Stimulated activated CD8-positive, alpha-beta memory T cell treated with anti-CD3 and anti-CD28 coated beads, Interleukin-7, amount 100 ng/mL, for 4 hours (primary cell): ENCODE results near the gene MCF2.
"Not testable (repeated sequence)": the region's sequence is repeated elsewhere in the genome, so short reads cannot be mapped to it uniquely, and the experiment has no call there.

Source experiments
- DNase-seq, 2 donors: peaks; one replicate each; pipeline ENCODE4 v3.0.0-alpha.2; 2020; ENCODE audit warnings: low read depth in 2 of 2

MCF2 gene, protein sequence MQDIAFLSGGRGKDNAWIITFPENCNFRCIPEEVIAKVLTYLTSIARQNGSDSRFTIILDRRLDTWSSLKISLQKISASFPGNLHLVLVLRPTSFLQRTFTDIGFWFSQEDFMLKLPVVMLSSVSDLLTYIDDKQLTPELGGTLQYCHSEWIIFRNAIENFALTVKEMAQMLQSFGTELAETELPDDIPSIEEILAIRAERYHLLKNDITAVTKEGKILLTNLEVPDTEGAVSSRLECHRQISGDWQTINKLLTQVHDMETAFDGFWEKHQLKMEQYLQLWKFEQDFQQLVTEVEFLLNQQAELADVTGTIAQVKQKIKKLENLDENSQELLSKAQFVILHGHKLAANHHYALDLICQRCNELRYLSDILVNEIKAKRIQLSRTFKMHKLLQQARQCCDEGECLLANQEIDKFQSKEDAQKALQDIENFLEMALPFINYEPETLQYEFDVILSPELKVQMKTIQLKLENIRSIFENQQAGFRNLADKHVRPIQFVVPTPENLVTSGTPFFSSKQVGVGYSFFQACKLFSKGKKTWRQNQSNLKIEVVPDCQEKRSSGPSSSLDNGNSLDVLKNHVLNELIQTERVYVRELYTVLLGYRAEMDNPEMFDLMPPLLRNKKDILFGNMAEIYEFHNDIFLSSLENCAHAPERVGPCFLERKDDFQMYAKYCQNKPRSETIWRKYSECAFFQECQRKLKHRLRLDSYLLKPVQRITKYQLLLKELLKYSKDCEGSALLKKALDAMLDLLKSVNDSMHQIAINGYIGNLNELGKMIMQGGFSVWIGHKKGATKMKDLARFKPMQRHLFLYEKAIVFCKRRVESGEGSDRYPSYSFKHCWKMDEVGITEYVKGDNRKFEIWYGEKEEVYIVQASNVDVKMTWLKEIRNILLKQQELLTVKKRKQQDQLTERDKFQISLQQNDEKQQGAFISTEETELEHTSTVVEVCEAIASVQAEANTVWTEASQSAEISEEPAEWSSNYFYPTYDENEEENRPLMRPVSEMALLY

DNA sequence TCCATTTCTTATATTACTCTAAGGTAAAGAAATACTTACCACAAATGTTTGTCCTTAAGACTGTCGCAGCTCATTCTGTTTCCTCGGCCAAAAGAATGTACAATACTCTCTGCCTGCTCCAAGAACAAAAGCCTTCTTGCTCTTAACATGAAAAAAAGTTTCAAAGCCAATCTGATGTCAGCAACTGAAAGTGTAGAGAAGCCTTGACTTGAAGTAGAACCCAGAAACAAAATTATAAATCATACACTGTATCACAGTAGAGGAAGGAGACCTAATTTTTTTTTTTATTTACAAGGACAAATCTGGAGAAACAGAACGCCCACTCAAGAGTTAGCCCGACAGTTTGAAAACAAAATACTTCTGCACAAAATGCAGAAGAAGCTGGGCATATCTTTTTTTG lies at the start of gene MCF2:
Gene MCF2 (minus strand): TSS at position 101 of the 400 bp plus-strand sequence. CDS start 56,423 bp downstream, outside the sequence.
- DNase-seq, result no peak

DNA sequence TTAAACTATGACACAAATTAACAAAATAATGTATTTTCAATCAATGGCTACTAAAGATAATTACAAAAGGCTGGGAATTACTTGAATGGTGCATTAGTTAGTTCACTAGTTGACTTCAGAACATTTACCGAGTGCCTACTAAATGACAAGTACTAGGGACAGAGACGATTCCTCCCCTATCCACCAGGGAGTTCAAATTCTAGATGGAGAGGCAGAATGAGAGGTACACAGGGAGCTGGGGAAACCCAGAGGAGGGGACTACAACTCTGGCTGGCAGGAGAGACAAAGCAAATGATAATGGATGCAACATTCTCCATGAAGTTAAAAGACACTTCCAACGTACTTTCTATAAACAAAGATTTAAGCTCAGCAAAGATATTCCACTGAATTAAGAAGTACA lies 43.1 kb upstream of the MCF2 start:
- DNase-seq, result no peak

DNA sequence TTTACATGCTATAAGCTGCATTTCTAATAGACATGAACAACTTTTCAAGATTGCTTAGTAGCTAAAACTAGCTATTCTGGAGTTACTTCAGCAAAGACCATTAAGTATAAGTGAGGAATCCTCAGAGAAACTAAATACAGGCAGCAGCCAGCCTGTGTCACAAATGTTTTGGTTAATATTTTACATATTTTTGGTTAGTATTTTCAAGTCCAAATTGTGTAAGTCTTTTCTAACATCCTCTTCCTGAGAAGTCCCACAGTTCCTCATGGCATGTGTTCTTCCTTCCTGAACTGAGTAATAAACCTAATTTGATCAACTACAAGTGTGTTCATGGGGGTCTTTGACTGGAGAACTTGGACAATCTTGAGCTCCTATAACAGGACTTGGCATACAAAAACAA lies 42.4 kb upstream of the MCF2 start:
- no peak for DNase-seq

DNA sequence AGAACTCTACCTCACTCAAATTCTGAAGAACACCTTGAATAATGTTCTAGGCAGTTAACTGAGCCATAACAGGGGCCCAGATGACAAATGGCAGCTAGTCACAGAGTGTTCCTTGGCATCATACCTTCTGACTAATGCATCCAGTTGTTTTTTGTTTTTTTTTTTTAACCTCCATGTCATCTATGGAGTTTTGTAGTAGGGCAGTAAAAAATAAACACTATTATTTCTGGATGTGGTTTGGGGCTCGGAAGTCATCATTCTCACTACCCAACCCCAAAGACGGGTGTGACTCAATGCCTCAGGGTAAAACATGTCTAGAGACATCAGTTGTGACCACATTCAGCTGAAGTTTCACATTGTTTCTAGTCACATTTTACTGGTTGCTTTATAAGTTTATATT lies 31.2 kb upstream of the MCF2 start:
- peak in 1 of 2 donors; percentile 15 for DNase-seq

DNA sequence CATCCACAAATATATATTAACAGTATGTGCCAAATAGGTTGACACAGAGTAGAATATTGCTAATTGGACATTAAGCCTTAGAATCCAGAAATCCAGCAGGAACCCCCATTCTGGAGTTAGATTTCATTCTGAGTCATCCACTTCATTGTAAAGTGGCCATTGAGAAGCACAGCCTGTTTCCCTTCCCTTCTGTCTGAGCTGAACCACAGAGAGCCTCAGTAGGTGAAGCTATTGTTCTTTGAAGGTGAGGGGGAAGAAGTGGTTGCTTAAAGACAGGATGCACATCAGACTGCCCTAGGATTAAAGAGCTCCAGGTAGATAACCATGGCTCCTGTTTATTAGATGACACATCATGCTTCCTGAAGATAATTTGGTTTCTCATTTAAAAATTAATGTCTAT lies 30.6 kb upstream of the MCF2 start:
- no peak for DNase-seq

DNA sequence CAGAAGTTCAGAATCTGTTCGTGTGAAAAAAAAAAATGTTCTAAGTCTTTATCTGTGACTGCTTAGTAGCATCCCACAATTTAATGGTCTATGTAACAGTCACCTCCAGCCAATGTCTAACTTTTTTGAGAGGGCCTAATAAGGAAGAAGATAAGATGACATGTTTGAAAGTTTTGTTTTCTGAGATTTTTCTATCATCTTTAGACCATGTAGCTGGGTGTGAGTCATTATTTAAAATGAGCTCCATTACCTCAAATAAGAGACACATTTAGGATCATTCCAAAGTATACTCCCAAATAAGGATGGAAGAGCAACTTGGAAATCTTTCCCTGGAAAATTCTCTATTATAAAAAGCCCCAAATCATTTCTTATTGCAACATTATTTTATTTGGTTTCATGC lies 28.2 kb upstream of the MCF2 start:
- no peak for DNase-seq

DNA sequence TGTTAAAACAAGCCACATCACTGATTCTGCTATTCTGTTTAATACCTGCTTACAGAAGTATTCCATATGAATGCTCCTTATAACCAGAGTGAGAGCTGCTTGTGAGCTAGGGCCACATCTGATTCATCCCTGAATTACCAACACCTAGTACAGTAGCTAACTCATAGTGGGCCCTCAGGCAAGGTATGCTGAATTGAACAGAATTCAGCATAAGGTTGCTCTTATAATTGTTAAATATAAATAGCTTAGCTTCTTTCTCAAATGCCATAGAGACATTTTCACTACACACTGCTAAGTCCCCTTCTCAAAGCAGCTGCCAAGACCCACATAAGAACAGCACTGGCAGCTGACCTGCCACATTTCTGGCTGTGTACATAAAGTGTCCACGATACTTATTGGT lies 27.0 kb upstream of the MCF2 start:
- DNase-seq, result no peak

DNA sequence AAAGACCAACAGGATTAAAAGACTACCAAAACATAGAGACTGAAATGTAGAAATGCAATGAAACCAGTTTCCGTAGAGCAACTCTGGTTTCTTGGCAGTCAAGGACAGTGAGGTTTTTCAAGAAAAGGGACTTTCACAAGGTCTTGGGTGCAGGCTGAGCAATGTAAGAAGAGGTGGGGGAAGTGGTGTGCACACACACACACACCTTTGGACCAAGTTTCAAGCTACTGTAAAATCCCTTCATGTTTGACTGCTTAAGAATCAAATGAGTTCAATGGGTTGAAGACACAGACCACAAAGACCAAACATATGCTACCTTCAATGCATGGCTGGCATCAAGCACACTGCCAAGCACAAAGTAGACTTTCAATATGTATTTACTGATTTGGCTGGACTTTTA lies 17.8 kb upstream of the MCF2 start:
- DNase-seq, result no peak

DNA sequence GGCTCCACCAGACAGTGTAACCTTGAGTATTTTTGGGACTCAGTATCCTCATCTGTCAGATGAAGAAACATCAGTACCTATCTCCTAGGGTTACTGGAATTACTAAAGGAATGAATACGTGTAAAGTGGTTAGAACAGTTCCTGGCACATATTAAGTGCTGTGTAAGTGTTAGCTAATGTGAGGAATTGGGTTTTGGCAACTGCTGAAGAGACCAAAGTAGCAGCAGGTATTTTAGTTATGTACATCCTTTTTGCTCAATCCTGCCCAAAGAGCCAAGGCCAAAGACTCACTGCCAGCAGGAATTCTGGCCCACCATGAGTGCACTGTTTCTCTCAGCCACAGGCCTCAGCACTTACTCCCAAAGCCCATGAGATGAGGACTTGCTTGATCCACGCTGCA lies 16.7 kb upstream of the MCF2 start:
- no peak for DNase-seq

DNA sequence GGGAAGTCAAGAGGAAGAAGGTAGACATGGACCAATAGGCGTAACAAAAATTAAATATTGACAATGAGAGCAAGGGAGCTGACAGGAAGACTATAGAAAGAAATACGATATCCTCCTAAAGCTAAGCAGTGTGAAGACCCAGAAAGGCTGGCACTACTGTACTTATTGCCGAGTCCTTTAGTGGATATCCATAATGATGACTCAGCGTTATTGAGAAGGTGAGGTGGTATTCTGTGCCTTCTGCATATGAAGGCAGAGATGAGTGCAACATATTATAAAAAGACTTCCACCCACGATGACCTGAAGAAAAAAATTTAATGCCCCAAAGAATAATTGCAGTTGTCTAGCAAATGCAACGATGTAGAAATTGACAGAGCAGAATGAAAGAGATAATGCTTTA lies 13.0 kb upstream of the MCF2 start:
- DNase-seq, result no peak

DNA sequence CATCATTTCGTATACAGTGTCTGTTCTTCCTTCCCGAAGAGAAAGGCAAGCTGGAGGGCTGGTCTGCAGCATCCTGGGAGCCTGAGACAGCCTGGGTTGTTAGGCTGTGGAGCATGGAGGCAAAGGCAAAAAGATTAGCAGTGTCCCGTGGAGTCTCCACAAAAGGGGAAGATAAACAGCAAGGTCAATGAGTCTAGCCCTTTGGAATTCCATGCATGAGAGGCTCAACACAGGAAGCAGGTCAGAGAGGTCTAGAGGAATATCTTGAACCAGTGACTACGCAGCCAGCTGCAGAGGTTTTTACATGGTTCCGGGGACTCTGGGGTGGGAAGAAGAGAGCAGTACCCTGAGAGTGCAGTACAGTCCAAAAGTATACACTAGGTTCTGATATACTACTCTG lies 12.2 kb upstream of the MCF2 start:
- no peak for DNase-seq

DNA sequence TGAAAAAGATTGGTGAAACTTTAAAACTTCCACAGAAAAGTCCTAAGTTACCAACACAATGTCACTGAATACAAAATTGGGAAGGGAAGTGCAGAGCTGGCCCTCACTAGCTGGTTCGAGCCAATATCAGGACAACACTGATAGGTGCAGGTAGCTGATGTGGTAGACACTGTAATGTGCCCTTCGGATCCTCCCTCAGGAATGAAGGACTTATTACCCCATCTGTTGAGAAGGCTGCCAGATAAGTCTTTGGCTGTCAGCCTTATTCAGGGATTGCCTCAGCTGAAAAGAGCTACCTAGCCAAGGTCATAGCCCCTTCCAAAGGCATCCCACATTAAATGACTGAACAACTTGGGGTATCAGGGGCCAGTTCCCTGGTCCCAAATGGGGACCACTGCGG lies 5.3 kb downstream of the MCF2 start:
- DNase-seq, result no peak

DNA sequence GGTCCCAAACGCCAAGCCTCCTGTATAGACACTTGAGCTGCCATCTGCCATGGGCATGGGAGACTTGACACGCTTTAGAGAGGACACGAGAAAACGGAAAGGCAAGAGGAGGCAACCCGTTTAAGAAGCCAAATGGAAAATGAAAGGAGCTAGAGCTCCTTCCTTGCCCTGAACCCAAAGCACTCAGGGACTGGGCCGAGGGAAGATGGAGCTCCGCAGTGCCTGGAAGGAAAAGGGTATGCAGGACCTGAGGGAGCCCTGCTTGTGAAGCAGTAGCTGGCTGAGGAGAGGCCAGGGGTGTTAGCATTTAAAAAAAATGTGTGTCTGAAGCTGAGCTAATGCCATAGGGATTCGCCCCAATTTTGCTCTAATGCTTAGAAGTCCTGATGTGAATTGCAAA lies 15.1 kb downstream of the MCF2 start:
- no peak for DNase-seq

DNA sequence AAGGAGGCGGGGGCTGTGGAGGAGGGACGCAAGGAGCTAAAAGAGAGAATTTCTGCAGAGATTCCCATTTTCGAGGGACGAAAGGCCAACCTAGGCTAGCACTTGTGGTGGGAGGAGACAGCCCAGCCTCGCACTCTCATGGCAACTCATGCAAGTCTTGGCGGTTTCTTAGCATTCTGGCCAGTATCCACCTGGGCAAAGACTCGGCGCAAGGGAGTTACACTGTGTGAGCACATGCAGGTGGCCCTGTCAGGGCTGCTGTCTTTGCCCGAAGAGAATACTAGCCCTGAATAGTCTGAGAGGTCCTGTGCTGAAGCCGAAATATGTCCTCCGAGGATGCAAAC lies 15.5 kb downstream of the MCF2 start:
- no peak for DNase-seq

DNA sequence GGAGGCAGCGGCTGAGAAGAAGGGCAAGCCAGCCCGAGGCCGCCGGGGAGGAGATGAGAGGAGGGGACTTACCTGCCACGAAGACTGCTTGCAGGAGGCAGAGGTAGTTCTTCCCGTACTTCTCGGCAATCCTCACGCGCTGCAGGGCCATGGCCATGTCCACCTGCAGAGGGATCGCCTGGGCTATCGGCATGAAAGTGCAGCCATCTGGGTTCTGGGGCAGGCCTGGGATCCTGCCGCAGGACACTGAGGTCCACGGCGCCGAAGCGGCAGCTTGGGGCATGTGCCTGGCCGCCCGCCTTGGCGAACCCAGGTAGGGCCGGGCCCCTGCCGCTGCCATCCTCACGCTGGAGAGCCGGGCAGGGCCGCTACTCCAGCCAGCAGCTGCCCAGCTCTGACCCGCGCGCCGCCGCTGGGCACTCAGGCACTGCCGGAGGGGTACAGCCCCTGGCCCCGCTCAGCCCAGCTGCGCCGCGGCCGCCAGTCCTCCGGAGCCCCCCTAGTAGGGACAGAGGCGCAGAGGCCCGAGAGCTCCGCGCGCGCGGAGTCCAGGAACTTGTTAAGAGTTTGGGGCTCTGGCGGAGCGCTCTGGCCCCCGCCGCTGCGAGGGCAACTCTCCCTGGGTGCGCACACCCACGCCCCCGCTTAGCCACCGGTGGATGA lies 16.0 kb downstream of the MCF2 start:
- DNase-seq, result no peak

DNA sequence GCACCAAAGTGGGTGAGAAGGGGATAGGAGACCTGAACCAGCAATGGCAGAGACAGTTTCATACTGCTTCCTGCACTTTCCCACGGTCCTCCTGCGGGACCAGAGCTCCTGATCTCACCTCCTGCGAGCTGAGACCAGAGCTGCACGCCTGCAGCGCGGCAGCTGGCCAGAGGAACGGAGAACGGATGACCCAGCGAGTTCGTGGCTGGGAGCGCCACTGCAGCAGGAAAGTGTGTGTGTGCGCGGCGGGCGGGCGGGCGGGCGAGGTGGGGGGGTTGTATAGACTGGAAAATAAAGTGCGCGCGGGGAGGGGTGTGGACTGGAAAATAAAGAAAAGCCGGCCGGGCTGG lies 16.5 kb downstream of the MCF2 start:
- no peak for DNase-seq

DNA sequence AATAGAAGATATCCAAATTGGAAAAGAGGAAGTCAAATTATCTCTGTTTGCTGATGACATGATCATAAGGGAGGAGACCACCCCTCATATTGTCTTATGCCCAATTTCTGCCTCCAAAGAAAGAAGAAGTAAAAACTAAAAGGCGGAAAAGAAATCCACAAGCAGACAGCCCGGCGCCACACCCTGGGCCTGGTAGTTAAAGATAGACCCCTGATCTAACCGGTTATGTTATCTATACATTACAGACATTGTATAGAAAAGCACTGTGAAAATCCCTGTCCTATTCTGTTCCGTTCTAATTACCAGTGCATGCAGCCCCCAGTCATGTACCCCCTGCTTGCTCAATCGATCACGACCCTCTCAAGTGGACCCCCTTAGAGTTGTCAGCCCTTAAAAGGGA lies 22.8 kb downstream of the MCF2 start:
- DNase-seq, result not testable (repeated sequence)

DNA sequence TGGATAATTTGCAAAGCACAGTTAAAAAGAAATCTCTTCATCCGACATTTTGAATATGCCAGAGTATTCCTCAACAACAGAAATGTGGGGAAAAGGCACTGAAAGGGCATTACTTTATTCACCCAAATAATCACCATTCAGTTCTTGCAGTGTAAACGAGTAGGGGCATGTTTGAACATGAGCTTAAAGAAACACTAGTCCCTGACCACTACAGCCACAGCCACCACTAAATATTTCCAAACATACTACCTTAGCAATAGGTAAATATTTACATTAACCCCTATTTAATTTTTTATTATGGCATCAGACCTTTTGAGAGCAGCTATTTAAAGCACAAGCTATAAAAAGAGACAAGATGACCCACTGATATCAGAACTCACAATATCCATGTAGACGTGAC lies 27.6 kb downstream of the MCF2 start:
- DNase-seq, result no peak

DNA sequence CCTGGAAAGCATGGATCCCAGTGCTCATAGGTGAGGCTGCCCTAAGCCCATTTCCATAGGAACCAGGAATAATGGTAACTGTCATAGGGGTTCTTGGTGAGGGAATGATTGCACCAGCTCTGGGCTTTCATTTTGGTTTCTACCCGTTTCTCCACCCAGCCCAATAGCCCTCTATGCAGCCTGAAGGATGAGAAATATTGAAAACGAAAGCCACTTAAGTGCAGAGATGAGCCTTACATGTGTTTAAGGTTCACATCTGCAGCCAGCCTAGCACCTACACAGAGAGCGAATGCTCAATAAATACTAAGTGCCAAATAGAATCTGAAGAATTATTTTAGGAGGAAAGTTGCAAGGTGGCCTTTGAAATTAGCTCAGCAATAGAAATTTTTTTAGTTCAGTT lies 60.4 kb downstream of the MCF2 start:
- no peak for DNase-seq

DNA sequence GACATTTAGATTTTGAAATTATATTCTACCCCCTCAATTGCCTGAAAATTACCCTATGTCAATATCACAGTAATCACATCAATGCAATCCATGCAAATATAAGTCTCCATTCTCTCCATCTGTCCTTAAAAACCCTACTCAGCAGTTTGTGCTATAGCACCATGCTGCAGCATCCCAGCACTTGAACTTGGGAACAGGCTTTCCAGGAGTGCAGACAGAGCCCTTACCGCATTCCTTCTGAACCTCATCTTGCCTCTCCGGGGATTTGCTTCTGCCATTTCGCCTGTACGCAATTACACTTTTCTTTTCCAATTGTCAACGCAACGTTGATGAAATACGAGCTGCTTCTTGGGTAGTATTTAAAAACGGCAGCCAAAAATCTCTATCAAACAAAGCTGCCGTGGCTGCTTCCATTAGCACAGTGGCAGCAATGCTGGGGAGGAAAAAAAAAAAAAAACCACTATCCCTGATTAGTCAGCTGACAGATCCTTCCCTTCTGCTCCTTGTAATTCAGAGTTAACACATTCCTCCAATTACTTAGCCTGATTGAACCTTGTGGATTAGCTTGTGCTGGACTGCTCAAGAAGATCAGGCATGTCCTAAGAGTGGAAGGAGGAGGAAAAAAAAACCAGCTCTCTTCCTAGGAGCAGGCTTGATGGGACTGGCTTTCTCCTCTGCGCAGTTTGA lies 65.6 kb downstream of the MCF2 start:
- DNase-seq, result no peak

DNA sequence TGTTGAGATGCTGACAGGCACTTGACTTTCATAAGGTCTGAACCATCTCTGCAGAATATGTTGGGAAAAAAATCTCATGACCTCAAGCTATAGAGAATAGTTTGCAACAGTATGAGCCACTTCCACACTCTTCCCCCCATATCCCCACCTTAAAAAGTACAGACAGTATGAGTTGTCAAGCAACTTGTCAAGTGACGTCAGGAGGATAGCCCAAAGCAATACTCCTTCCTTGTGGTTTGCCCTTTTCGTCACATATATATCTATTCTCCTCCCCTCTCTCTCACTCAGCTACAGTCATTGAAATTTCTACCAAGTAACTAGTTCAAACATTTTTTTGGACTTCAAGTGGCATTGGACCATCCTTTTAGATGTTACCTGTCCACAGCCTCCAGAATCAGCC lies 67.7 kb downstream of the MCF2 start:
- no peak for DNase-seq

DNA sequence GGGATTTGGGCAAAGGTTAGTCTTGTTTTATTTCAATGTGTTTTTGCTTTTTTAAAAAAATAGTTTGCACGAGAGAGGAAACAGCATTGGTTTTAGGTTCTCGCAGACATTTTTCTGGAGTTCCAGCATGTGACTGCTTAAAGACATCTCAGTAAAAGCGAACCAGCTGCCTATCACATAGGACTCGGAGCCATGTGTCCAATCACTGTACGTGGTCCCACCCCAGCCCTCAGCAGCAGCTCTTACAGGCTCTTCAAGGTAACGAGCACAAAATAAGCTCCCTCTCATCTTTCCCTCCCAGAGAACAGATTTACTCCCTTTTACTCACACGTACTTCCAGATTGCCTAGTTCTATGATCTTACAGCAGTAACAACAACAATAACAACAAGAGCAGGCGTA lies 68.7 kb downstream of the MCF2 start:
- DNase-seq, result no peak
